VCaP (cell line): ENCODE data around the gene COL19A1.

ENCODE experiments used
- H3K27ac ChIP-seq: fragments of 450-650 bp; 2 replicates; pipeline ENCODE4 v1.5.1; 2017
- TF ChIP-seq, protein P1 (sequence below): fragments of 450-650 bp; conservative IDR thresholded peaks from 2 replicates; pipeline ENCODE4 v1.5.1; 2017; ENCODE audit warnings: mild to moderate bottlenecking, moderate library complexity

The COL19A1 gene

DNA sequence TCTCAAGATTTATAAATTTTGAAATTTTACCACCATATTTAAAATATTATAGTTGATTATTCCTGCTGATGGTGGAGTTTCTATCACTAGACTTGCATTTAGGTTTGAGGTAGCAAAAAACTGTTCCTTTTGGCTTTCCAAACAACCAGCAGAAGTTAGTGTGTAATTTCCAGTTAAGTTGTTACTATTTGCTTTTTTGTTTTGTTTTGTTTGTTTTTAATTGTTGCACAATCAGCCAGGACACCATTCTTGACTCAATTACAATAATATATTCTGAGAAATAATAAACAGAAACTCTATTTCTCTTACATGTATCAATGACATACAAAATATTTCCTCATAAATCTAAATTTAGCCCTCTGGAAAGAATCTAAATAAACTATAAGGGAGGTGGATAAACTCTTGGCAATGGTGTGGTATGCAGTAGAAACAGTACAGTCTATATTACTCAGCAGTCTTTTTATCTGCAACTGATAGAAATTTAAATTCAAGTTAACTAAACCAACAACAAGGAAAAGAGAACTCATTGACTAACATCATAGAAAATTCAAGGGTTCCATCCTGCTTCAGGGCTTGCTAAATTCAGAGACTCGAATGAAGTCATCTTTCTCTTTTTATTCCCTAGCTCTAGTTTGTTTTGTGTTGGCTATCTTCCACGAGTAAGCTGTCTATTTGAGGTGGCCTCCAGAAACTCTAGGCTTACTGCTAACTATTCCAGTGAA lies 19.4 kb upstream of the COL19A1 start:
- TF ChIP-seq, protein P1, sequence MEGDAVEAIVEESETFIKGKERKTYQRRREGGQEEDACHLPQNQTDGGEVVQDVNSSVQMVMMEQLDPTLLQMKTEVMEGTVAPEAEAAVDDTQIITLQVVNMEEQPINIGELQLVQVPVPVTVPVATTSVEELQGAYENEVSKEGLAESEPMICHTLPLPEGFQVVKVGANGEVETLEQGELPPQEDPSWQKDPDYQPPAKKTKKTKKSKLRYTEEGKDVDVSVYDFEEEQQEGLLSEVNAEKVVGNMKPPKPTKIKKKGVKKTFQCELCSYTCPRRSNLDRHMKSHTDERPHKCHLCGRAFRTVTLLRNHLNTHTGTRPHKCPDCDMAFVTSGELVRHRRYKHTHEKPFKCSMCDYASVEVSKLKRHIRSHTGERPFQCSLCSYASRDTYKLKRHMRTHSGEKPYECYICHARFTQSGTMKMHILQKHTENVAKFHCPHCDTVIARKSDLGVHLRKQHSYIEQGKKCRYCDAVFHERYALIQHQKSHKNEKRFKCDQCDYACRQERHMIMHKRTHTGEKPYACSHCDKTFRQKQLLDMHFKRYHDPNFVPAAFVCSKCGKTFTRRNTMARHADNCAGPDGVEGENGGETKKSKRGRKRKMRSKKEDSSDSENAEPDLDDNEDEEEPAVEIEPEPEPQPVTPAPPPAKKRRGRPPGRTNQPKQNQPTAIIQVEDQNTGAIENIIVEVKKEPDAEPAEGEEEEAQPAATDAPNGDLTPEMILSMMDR, result no peak
- H3K27ac ChIP-seq, result no peak overlapping the region

DNA sequence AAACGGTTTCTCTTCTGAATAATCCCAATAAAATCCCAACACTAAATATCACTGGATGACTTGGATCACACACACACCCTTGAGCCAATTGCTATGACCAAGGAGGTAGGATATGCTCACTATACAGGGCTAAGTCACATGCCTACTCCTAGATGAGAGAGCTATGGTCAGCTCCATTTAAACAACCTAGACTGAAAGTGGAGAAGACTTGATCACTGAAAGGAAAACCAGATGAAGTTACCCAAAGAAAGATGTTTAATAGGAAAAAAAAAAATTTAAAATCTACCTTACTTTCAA lies 18.9 kb upstream of the COL19A1 start:
- TF ChIP-seq, protein P1, result no peak
- no peak overlapping the region for H3K27ac ChIP-seq

DNA sequence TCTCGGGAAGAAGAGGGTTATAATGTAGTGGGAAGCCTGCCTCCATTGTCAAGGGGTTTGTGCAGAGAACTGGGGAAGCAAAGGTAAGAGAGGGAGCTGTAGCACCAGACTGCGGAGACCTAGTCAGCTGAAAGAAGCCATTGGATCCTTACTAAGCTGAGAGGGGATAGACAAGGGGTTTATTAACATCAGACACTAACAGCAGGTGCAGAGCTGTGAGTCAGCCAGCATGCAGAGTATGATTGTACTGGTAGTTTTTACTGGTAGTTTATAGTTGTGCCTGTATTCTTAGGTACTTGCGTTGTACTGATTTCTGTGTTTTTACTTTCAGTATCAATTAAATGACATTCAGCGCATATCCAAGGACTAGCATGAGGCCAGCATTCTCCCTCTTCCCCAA lies 17.8 kb upstream of the COL19A1 start:
- TF ChIP-seq, protein P1, result no peak
- H3K27ac ChIP-seq, result no peak overlapping the region

DNA sequence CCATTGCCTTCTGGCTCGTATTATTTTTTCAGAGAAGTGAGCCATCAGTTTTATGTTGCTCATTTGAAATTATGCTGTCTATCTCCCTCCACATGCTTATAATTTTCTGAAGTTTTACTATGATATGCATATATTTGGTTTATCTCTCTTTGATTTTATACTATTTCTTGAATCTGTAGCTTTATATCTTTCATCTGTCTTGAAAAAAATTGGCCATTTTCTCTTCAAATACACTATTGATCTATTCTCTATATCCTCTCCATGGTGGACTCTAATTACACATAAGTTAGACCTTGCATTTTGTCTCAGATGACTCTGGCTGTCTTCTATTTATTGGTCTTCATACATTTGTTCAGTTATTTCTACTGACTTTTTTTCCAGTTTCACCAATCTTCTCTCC lies 13.7 kb upstream of the COL19A1 start:
- TF ChIP-seq, protein P1, result no peak
- no peak overlapping the region for H3K27ac ChIP-seq

DNA sequence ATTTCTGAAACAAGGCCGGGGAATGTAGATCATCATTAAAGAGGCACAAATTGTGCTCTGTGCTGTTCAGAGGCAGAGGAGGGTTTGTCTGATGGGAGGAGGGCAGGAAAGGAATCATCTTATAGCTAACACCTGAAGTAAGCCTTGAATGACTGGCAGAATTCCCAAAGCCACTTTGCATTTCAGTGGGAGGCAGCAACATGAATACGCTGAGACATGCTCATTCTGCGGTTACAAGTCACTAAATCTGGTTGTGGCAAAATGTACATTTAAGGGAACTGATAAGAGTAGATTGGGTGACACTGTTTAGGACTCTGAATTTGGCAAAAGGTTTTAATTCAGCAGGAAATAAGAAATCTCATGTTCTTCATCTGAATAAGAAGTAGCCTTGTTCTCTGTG lies 4.4 kb upstream of the COL19A1 start:
- no peak overlapping the region for H3K27ac ChIP-seq
- TF ChIP-seq, protein P1, result no peak

DNA sequence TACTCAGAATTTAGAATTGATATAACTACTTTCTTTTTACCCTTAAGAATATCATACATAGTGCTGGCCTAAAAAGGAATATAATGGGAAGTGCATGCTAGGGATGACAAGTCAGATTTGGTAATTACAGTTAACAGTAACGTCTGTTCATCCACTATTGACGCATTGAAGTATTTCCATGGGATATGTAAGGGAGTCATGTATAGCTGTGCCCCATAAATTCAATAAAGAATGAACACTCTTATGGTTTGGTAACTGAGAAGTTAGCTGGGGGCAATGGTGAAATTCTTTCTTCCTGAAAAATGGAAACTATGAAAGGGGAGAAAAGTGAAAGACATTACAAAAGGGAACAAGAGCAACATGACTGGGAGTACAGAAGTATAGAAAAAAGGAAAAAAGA lies 2.6 kb upstream of the COL19A1 start:
- H3K27ac ChIP-seq, result no peak overlapping the region
- TF ChIP-seq, protein P1, result no peak

DNA sequence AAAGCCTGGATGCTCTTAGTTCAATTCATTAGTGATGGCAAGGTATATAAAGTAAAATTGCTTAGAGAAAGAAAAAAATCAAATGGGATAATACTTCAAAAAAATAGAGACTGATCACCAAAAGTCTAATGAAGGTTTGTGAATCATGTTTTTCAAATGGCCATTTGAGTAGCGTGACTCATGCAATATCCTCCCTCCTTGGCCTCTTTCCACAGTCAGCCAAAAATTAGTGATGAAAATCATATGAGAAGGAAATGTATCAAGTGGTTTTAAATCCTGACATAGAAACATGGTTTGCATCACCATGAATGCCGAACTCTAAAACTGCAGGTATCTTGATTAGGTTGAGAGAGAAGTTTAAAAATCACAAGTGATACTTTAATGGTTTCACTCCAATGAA lies 1.2 kb upstream of the COL19A1 start:
- TF ChIP-seq, protein P1, result no peak
- no peak overlapping the region for H3K27ac ChIP-seq
